ENCODE results near the gene CCDC107.

DNA sequence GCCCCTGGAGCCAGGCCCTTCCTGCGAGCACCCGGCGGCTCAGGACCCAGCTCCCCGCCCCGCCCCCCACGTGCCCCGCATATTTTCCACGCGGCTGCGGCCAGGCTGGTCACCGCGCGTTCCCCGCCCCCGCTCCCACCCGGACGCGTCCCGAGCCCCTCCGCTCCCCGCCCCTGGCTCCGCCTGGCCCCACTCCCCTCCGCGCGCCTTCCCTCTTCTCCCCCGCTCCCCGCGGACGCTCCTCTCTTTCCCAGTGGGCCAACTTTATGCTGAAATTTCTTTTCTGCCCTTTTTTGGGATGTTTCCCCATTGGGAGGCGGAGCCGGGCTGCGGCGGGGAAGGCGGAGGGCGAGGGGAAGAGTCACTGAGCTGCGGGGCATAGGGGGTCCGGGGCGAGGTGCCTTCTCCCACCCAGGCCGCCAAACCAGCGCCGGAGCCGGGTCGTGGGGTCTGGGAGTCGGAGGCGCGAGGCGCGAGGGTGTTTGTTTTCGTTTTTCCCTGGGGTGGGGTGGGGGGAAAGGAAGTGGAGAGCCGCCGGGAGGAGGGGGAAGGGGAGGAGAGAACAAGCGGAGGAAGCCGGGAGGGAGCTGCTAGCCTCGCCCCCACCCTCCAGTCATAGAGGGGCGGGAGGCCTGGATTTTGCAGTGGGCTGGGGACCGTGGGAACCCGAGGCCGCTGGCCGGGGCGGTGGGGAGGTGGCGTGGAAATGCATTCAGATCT, 32.7 kb downstream of the CCDC107 start:
- peak; percentile 23 for TF ChIP-seq POLR2A (IDR thresholded peaks at IDR 0.05)
- TF ChIP-seq, protein P1, sequence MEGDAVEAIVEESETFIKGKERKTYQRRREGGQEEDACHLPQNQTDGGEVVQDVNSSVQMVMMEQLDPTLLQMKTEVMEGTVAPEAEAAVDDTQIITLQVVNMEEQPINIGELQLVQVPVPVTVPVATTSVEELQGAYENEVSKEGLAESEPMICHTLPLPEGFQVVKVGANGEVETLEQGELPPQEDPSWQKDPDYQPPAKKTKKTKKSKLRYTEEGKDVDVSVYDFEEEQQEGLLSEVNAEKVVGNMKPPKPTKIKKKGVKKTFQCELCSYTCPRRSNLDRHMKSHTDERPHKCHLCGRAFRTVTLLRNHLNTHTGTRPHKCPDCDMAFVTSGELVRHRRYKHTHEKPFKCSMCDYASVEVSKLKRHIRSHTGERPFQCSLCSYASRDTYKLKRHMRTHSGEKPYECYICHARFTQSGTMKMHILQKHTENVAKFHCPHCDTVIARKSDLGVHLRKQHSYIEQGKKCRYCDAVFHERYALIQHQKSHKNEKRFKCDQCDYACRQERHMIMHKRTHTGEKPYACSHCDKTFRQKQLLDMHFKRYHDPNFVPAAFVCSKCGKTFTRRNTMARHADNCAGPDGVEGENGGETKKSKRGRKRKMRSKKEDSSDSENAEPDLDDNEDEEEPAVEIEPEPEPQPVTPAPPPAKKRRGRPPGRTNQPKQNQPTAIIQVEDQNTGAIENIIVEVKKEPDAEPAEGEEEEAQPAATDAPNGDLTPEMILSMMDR (IDR thresholded peaks at IDR 0.05), result no peak

Data from right lobe of liver (tissue), 4 donors.